Measurements from ENCODE around the gene C9orf50. TPM values are rescaled to one million over a fixed set of nuclear protein-coding genes. Genes with fewer than 3 reads are reported as not detected.
"Not testable (repeated sequence)": the region's sequence is repeated elsewhere in the genome, so short reads cannot be mapped to it uniquely, and the experiment has no call there.

C9orf50 gene
- total RNA-seq, 3 donors from 2014 or later: 0.48 TPM; not detected in 2

- Histone ChIP-seq H3K36me3 (no peaks in the 10 kb centered on the region), H3K9me3 (no peaks in the 10 kb centered on the region), H3K27me3 (no peaks in the 10 kb centered on the region), H3K27ac (peak overlapping the region; percentile 55 to 85), H3K4me1 (no peaks in the 10 kb centered on the region), H3K4me3 (peak overlapping the region; percentile 48 to 80 (median 58))
- intact Hi-C loops (cut with DNase I; ENCODE audit: low total_unique reads): no loop called here
- TF ChIP-seq POLR2AphosphoS5 (IDR thresholded peaks at IDR 0.05): no peak
- TF ChIP-seq CTCF (IDR thresholded peaks at IDR 0.05): no peak
- no peak for TF ChIP-seq POLR2A (IDR thresholded peaks at IDR 0.05)
- DNase-seq (ENCODE audit: low spot score in 2 of 2): no peak
Measured at GRCh38 chr9:129666575-129666974, 45.7 kb upstream of the C9orf50 start.

- DNase-seq (ENCODE audit: low spot score in 2 of 2): no peak
- Histone ChIP-seq H3K4me3 (peak overlapping the region; percentile 48 to 80 (median 58)), H3K27me3 (no peaks in the 10 kb centered on the region), H3K4me1 (no peaks in the 10 kb centered on the region), H3K36me3 (no peaks in the 10 kb centered on the region), H3K27ac (peak overlapping the region; percentile 55 to 85), H3K9me3 (no peaks in the 10 kb centered on the region)
- intact Hi-C loops (cut with DNase I; ENCODE audit: low total_unique reads): no loop called here
- TF ChIP-seq POLR2A (IDR thresholded peaks at IDR 0.05) (no peak), POLR2AphosphoS5 (IDR thresholded peaks at IDR 0.05) (no peak), CTCF (IDR thresholded peaks at IDR 0.05) (no peak)
Measured at GRCh38 chr9:129665814-129666520, 45.1 kb upstream of the C9orf50 start.

DNA sequence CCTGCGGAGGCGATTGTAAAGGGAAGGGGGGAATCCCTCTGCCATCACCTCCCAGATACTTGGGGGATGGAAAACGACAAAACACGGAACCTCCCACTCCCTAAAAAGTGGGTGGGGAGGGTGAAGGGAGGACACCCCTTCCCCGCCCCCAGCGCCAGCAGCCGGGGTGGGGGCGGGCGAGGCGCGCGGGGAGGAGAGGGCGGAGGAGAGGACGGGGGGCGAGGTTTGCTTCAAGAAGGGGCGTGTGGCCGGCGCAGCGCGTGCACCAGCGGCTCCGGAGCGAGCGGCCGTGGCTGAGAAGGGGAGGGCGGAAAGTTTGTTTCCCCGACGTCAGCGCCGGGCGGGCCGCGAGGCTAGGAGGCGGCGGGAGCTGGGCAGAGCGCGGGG is 44.5 kb upstream of the C9orf50 start, which contains the start of gene PRRX2:
PRRX2 (plus strand) TSS at position 259 of the 387 bp plus-strand sequence. CDS start 221 bp downstream, outside the sequence.
- Histone ChIP-seq H3K27ac (peak within 1 kb of the TSS; percentile 55 to 85), H3K27me3 (no peaks in the 10 kb centered on the region), H3K9me3 (no peaks in the 10 kb centered on the region), H3K4me1 (no peaks in the 10 kb centered on the region), H3K36me3 (no peaks in the 10 kb centered on the region), H3K4me3 (peak within 1 kb of the TSS; percentile 48 to 80 (median 58))
- intact Hi-C loops (cut with DNase I; ENCODE audit: low total_unique reads): no loop called here
- TF ChIP-seq CTCF (IDR thresholded peaks at IDR 0.05) (no peak), POLR2AphosphoS5 (IDR thresholded peaks at IDR 0.05) (peak in 1 of 3 donors; percentile 32)
- DNase-seq (ENCODE audit: low spot score in 2 of 2): no peak

GRCh38 chr9:129664746-129665388 is 44.0 kb upstream of the C9orf50 start:
- no peaks in the 10 kb centered on the region for H3K27me3 ChIP-seq
- no peak for DNase-seq (ENCODE audit: low spot score in 2 of 2)
- intact Hi-C loops (cut with DNase I; ENCODE audit: low total_unique reads): no loop called here

DNA sequence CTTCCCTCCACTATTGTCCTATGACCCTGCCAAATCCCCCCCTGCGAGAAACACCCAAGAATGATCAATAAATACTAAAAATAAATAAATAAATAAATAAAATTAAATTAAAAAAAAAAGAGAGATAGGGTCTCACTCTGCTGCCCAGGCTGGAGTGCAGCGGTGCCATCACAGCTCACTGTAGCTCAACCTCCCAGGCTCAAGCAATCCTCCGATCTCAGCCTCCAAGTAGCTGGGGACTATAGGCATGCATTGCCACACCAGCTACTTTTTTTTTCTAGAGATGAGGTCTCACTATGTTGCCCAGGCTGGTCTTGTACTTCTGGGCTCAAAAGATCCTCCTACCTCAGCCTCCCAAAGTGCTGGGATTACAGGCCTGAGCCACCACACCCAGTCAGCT is 41.3 kb upstream of the C9orf50 start:
- H3K27ac ChIP-seq; DNase-seq (ENCODE audit: low spot score in 2 of 2); H3K27me3 ChIP-seq; H3K36me3 ChIP-seq; H3K4me3 ChIP-seq; H3K4me1 ChIP-seq; intact Hi-C loops (cut with DNase I; ENCODE audit: low total_unique reads); H3K9me3 ChIP-seq: not testable (repeated sequence)

More at GRCh38 chr9:129664746-129665388, 44.0 kb upstream of the C9orf50 start:
- peak overlapping the region in 1 of 2 donors; percentile 85 for H3K27ac ChIP-seq
- no peaks in the 10 kb centered on the region for H3K4me1 ChIP-seq
- peak overlapping the region; percentile 48 to 80 (median 58) for H3K4me3 ChIP-seq
- TF ChIP-seq POLR2A (IDR thresholded peaks at IDR 0.05) (no peak), CTCF (IDR thresholded peaks at IDR 0.05) (no peak), POLR2AphosphoS5 (IDR thresholded peaks at IDR 0.05) (no peak)
- H3K36me3 ChIP-seq: no peaks in the 10 kb centered on the region
- H3K9me3 ChIP-seq: no peaks in the 10 kb centered on the region

Measured in breast epithelium (tissue), 4 donors.